Tibial nerve (tissue), 4 donors: ENCODE data around the gene ZNF385D.

Source experiments
- EP300 ChIP-seq, 2 donors: sonication (generic); formaldehyde crosslinking; IDR thresholded peaks; one replicate each; pipeline ENCODE4 v1.6.1; 2017; ENCODE audit warnings: antibody characterized with exemption in 2 of 2, mild to moderate bottlenecking in 1 of 2
- POLR2A ChIP-seq, 2 donors: fragments of 450-650 bp; IDR thresholded peaks; one replicate each; pipeline ENCODE4 v1.6.1; 2017; ENCODE audit warnings: antibody characterized with exemption in 2 of 2, mild to moderate bottlenecking in 2 of 2, moderate library complexity in 2 of 2
- TF ChIP-seq, protein P1 (sequence below), 5 experiments: fragments of 200-600 bp in 3 of 5; fragments of 450-650 bp in 2 of 5; sonication (generic) in 3 of 5; IDR thresholded peaks; one replicate each; pipeline ENCODE4 v1.5.1; 2016 to 2019; ENCODE audit warnings: antibody characterized with exemption in 5 of 5, mild to moderate bottlenecking in 3 of 5, moderate library complexity in 2 of 5

GRCh38 chr3:21777821-21778220 lies 26.8 kb upstream of the ZNF385D start:
- no peak for TF ChIP-seq POLR2A (IDR thresholded peaks at IDR 0.05)
- TF ChIP-seq, protein P1, sequence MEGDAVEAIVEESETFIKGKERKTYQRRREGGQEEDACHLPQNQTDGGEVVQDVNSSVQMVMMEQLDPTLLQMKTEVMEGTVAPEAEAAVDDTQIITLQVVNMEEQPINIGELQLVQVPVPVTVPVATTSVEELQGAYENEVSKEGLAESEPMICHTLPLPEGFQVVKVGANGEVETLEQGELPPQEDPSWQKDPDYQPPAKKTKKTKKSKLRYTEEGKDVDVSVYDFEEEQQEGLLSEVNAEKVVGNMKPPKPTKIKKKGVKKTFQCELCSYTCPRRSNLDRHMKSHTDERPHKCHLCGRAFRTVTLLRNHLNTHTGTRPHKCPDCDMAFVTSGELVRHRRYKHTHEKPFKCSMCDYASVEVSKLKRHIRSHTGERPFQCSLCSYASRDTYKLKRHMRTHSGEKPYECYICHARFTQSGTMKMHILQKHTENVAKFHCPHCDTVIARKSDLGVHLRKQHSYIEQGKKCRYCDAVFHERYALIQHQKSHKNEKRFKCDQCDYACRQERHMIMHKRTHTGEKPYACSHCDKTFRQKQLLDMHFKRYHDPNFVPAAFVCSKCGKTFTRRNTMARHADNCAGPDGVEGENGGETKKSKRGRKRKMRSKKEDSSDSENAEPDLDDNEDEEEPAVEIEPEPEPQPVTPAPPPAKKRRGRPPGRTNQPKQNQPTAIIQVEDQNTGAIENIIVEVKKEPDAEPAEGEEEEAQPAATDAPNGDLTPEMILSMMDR (IDR thresholded peaks at IDR 0.05): no peak
- no peak for TF ChIP-seq EP300 (IDR thresholded peaks at IDR 0.05)
